Head of caudate nucleus (tissue), 42 donors: Measurements from ENCODE around the gene POLR3B.

Experiments
- DNase-seq, 42 donors: peaks; one replicate each; pipeline versions ENCODE4 v3.0.0 to v3.0.0-alpha.2; 2020 to 2021; ENCODE audit warnings: mixed read lengths in 7 of 42
- intact Hi-C: fragments of 100-400 bp; cut with DNase I; formaldehyde crosslinking; loops from one replicate; pipeline ENCODE4 v1.15.0; 2022

The POLR3B gene

GRCh38 chr12:106387848-106388377 is 30.4 kb downstream of the POLR3B start:
- DNase-seq = no peak
- intact Hi-C loops = loop anchor here (5.0 kb wide), 1 partner anchor 529 kb away; no protein-coding TSS in a partner anchor

- no peak for DNase-seq
- intact Hi-C loops = loop anchor here (5.0 kb wide), 1 partner anchor 528 kb away; no protein-coding TSS in a partner anchor
These were observed 31.6 kb downstream of the POLR3B start for GRCh38 chr12:106389151-106389550.

- intact Hi-C loops = no loop called here
- DNase-seq = no peak
These were observed 35.2 kb downstream of the POLR3B start for GRCh38 chr12:106392759-106393158.

GRCh38 chr12:106409878-106410277 is 52.3 kb downstream of the POLR3B start:
- intact Hi-C loops = no loop called here

GRCh38 chr12:106412563-106412962 is 55.0 kb downstream of the POLR3B start:
- intact Hi-C loops = no loop called here
- DNase-seq = no peak

More at GRCh38 chr12:106409878-106410277, 52.3 kb downstream of the POLR3B start:
- DNase-seq = no peak

- intact Hi-C loops = no loop called here
- DNase-seq = no peak
These were observed 57.6 kb downstream of the POLR3B start for GRCh38 chr12:106415134-106415533.

GRCh38 chr12:106416273-106416672 is 58.7 kb downstream of the POLR3B start:
- no peak for DNase-seq
- intact Hi-C loops = no loop called here

- DNase-seq = no peak
- intact Hi-C loops = no loop called here
These were observed 60.7 kb downstream of the POLR3B start for GRCh38 chr12:106417926-106418910.

GRCh38 chr12:106418970-106419369 is 61.4 kb downstream of the POLR3B start:
- intact Hi-C loops = no loop called here
- no peak for DNase-seq

- no peak for DNase-seq
- intact Hi-C loops = no loop called here
These were observed 65.7 kb downstream of the POLR3B start for GRCh38 chr12:106423291-106423690.

GRCh38 chr12:106425061-106425702 is 67.6 kb downstream of the POLR3B start:
- intact Hi-C loops = no loop called here
- DNase-seq = no peak

GRCh38 chr12:106427917-106428316 is 70.4 kb downstream of the POLR3B start:
- intact Hi-C loops = no loop called here
- DNase-seq = no peak

GRCh38 chr12:106428384-106428783 is 70.8 kb downstream of the POLR3B start:
- intact Hi-C loops = no loop called here
- peak in 11 of 42 donors; percentile 11 to 49 (median 22) for DNase-seq

- intact Hi-C loops = no loop called here
- DNase-seq = peak in 16 of 42 donors; percentile 4 to 54 (median 20)
These were observed 71.5 kb downstream of the POLR3B start for GRCh38 chr12:106429043-106429552.

- intact Hi-C loops = no loop called here
- no peak for DNase-seq
These were observed 72.1 kb downstream of the POLR3B start for GRCh38 chr12:106429636-106430035.

GRCh38 chr12:106431839-106432411 is 74.4 kb downstream of the POLR3B start:
- intact Hi-C loops = no loop called here
- no peak for DNase-seq

- DNase-seq = no peak
- intact Hi-C loops = no loop called here
These were observed 75.5 kb downstream of the POLR3B start for GRCh38 chr12:106433055-106433454.

GRCh38 chr12:106434526-106434925 is 77.0 kb downstream of the POLR3B start:
- peak in 2 of 42 donors; percentile 16 to 41 for DNase-seq
- intact Hi-C loops = no loop called here

GRCh38 chr12:106436164-106436563 is 78.6 kb downstream of the POLR3B start:
- no peak for DNase-seq
- intact Hi-C loops = no loop called here
